ENCODE results near the gene RAPGEF2. TPM values are rescaled to one million over a fixed set of nuclear protein-coding genes. Genes with fewer than 3 reads are reported as not detected.

The RAPGEF2 gene
- total RNA-seq, 2 experiments from 2014 or later: 24.1 to 27.8 TPM

DNA sequence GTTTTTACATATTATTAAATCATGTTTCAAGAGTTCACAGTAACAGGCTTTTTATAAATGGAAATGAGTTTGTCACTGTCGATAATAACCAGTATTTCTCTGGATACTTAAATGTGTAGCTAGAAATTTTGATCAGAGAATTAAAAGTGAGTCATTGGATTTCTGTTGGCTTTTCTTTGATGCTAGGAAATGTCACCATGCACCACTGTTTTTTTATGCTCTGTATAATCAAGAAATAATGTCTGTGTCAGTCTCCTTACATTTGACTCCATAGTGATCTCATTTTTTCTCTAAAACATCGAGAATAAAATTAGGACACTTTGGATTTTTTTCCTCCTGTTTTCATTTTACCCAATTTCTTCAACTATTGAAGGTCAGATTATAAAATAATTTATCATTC is 234.2 kb downstream of the RAPGEF2 start:
- Mint-ChIP-seq H3K27me3 (no peaks in the 10 kb centered on the region), H3K4me3 (no peak overlapping the region), H3K27ac (no peak overlapping the region), H3K9me3 (no peaks in the 10 kb centered on the region), H3K4me1 (no peaks in the 10 kb centered on the region), H3K36me3 (ENCODE audit: low read depth) (peaks cover 28% of the 10 kb centered on the region)
- no peak for DNase-seq
- ChIA-PET POLR2A (no interaction called here), CTCF (interaction anchor here (1.1 kb wide), 1 partner anchor 11 kb away, joined by 4 read pairs; no protein-coding TSS in a partner anchor)

DNA sequence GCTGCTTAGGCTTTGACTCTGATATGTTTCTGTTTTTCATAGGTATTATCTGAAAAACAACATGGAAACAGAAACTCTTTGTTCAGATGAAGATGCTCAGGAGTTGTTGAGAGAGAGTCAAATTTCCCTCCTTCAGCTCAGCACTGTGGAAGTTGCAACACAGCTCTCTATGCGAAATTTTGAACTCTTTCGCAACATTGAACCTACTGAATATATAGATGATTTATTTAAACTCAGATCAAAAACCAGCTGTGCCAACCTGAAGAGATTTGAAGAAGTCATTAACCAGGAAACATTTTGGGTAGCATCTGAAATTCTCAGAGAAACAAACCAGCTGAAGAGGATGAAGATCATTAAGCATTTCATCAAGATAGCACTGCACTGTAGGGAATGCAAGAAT is 238.6 kb downstream of the RAPGEF2 start:
- Mint-ChIP-seq H3K27me3 (no peaks in the 10 kb centered on the region), H3K4me3 (no peak overlapping the region), H3K27ac (no peak overlapping the region), H3K36me3 (ENCODE audit: low read depth) (peaks cover 36% of the 10 kb centered on the region), H3K4me1 (peaks cover 3% of the 10 kb centered on the region), H3K9me3 (no peaks in the 10 kb centered on the region)
- CTCF ChIA-PET: no interaction called here
- POLR2A ChIA-PET: no interaction called here
- no peak for DNase-seq

DNA sequence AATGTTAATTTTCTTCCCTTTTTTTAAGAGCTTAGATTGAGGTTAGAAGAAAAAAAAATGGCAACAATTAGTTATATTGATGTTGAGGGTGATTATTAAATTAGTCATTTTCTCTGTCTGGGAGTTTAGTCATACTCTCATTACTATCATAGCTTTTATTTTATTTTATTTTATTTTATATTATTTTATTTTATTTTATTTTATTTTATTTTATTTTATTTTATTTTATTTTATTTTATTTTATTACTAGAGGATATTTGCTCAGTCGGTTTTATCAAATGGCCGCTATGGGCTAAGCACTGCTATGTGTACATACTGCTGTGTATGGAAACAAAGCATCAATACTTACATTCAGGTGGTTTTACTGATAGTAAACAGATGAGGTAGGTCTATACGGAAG is 239.5 kb downstream of the RAPGEF2 start:
- Mint-ChIP-seq H3K9me3 (no peaks in the 10 kb centered on the region), H3K27me3 (no peaks in the 10 kb centered on the region), H3K4me3 (no peak overlapping the region), H3K4me1 (peaks cover 3% of the 10 kb centered on the region), H3K36me3 (ENCODE audit: low read depth) (peaks cover 36% of the 10 kb centered on the region), H3K27ac (no peak overlapping the region)
- no peak for DNase-seq
- ChIA-PET CTCF (no interaction called here), POLR2A (no interaction called here)

DNA sequence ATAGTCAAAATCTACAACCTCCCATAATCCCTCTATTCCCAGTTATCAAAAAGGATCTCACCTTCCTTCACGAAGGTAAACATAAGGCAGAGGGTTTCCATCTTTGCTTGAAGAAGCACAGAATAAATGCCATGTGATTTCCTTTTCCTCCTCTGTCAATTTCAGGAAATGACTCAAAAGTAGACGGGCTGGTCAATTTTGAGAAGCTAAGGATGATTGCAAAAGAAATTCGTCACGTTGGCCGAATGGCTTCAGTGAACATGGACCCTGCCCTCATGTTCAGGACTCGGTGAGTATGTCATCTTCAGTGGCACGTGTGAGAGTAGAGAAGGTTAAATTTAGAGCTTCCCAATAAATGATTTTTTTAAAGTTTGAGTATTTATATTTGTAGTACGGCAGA is 240.2 kb downstream of the RAPGEF2 start:
- no peak for DNase-seq
- POLR2A ChIA-PET: no interaction called here
- Mint-ChIP-seq H3K4me3 (no peak overlapping the region), H3K9me3 (no peaks in the 10 kb centered on the region), H3K27ac (no peak overlapping the region), H3K4me1 (peaks cover 3% of the 10 kb centered on the region), H3K36me3 (ENCODE audit: low read depth) (peaks cover 36% of the 10 kb centered on the region), H3K27me3 (no peaks in the 10 kb centered on the region)
- CTCF ChIA-PET: no interaction called here

DNA sequence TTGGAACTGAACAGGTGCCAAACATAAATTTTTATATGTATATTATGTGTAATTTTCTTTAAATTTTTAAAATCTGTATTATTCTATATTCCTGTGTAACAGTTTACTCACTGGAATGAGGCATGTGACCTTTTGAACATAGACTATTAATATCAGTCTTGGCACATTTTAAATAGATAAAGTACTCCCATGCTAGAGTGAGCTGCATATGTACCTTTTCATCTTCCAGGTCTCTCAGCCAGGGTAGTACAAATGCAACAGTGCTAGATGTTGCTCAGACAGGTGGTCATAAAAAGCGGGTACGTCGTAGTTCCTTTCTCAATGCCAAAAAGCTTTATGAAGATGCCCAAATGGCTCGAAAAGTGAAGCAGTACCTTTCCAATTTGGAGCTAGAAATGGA is 242.0 kb downstream of the RAPGEF2 start:
- POLR2A ChIA-PET: no interaction called here
- peaks cover 3% of the 10 kb centered on the region for H3K4me1 Mint-ChIP-seq

DNA sequence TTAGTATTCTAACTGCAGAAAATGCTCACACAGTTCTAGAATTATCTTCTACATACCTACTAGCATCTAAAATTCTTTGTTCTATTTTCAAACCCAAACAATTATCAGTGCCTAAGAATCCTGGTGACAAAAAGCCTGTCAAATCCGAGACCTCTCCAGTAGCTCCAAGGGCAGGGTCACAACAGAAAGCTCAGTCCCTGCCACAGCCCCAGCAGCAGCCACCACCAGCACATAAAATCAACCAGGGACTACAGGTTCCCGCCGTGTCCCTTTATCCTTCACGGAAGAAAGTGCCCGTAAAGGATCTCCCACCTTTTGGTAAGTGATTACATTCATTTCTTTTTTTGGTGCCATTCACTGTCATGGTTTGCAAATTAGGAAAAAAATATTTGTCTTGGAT is 243.8 kb downstream of the RAPGEF2 start:
- H3K4me3 Mint-ChIP-seq: no peak overlapping the region
- CTCF ChIA-PET: no interaction called here
- peaks cover 3% of the 10 kb centered on the region for H3K4me1 Mint-ChIP-seq
- POLR2A ChIA-PET: no interaction called here
- H3K27ac Mint-ChIP-seq: no peak overlapping the region
- H3K9me3 Mint-ChIP-seq: no peaks in the 10 kb centered on the region
- H3K27me3 Mint-ChIP-seq: no peaks in the 10 kb centered on the region
- no peak for DNase-seq
- peaks cover 20% of the 10 kb centered on the region for H3K36me3 Mint-ChIP-seq (ENCODE audit: low read depth)

More for the DNA sequence above, 242.0 kb downstream of the RAPGEF2 start:
- Mint-ChIP-seq H3K4me3 (no peak overlapping the region), H3K27me3 (no peaks in the 10 kb centered on the region), H3K9me3 (no peaks in the 10 kb centered on the region), H3K36me3 (ENCODE audit: low read depth) (peaks cover 27% of the 10 kb centered on the region), H3K27ac (no peak overlapping the region)
- CTCF ChIA-PET: interaction anchor here (0.9 kb wide), 1 partner anchor 14 kb away, joined by 3 read pairs; no protein-coding TSS in a partner anchor
- DNase-seq: no peak

DNA sequence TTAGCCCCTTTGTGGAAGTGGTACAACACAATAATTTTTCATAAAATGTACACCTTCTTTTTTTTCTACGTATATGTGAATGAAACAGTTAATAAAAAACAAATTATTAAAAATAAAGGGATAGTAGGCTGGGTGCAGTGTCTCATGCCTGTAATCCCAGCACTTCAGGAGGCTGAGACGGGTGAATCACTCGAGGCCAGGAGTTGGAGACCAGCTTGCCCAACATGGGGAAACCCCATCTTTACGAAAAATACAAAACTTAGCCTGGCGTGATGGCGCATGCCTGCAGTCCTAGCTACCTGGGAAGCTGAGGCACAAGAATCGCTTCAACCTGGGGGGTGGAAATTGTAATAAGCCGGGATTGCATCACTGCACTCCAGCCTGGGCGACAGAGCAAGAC is 244.9 kb downstream of the RAPGEF2 start:
- H3K4me1 Mint-ChIP-seq: peaks cover 2% of the 10 kb centered on the region
- H3K9me3 Mint-ChIP-seq: no peaks in the 10 kb centered on the region
- ChIA-PET CTCF (no interaction called here), POLR2A (no interaction called here)
- no peak overlapping the region for H3K27ac Mint-ChIP-seq
- H3K27me3 Mint-ChIP-seq: no peaks in the 10 kb centered on the region
- peaks cover 14% of the 10 kb centered on the region for H3K36me3 Mint-ChIP-seq (ENCODE audit: low read depth)
- DNase-seq: no peak
- no peak overlapping the region for H3K4me3 Mint-ChIP-seq

DNA sequence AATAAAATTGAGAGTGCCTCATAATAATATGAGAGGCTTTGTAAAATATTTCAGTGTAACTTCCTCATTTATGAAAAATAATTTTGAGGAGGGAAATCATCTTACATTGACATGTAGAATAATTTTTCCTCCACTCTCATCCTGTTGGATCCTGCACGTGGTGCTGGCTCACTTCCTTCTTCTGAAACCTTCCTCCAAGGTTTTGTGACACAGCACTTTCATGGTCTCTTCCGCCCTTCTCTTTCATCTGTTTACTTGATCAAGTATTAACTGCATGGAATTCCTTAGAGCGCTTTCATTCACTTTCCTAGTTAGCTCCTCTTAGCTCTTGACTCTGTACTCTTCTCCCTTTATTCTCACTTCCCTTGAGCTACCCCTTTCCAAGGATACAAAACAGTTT is 246.5 kb downstream of the RAPGEF2 start:
- POLR2A ChIA-PET: no interaction called here
- Mint-ChIP-seq H3K4me1 (no peaks in the 10 kb centered on the region), H3K27me3 (no peaks in the 10 kb centered on the region), H3K9me3 (no peaks in the 10 kb centered on the region), H3K27ac (no peak overlapping the region), H3K36me3 (ENCODE audit: low read depth) (peaks cover 12% of the 10 kb centered on the region), H3K4me3 (no peak overlapping the region)
- no peak for DNase-seq
- CTCF ChIA-PET: no interaction called here

DNA sequence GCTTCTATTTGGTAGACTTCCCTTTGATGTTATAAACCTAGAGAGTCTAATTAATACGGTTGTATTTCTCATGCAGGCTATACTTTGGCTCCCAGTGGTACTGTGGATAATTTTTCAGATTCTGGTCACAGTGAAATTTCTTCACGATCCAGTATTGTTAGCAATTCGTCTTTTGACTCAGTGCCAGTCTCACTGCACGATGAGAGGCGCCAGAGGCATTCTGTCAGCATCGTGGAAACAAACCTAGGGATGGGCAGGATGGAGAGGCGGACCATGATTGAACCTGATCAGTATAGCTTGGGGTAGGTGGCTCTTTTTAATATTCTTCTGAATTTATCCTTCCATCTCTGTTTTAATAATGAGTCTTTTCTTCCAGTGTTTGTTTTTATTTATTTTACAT is 249.7 kb downstream of the RAPGEF2 start:
- H3K4me3 Mint-ChIP-seq: no peak overlapping the region
- H3K4me1 Mint-ChIP-seq: no peaks in the 10 kb centered on the region
- ChIA-PET POLR2A (no interaction called here), CTCF (no interaction called here)
- H3K27me3 Mint-ChIP-seq: no peaks in the 10 kb centered on the region
- no peak for DNase-seq
- H3K9me3 Mint-ChIP-seq: no peaks in the 10 kb centered on the region
- peaks cover 15% of the 10 kb centered on the region for H3K36me3 Mint-ChIP-seq (ENCODE audit: low read depth)
- H3K27ac Mint-ChIP-seq: no peak overlapping the region

DNA sequence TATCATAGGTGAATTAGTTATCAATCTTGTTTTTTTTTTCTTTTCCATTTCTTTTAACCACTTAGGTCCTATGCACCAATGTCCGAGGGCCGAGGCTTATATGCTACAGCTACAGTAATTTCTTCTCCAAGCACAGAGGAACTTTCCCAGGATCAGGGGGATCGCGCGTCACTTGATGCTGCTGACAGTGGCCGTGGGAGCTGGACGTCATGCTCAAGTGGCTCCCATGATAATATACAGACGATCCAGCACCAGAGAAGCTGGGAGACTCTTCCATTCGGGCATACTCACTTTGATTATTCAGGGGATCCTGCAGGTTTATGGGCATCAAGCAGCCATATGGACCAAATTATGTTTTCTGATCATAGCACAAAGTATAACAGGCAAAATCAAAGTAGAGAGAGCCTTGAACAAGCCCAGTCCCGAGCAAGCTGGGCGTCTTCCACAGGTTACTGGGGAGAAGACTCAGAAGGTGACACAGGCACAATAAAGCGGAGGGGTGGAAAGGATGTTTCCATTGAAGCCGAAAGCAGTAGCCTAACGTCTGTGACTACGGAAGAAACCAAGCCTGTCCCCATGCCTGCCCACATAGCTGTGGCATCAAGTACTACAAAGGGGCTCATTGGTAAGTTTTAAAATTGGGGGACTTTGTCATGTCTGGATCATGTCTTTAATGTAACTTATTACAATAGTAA is 250.7 kb downstream of the RAPGEF2 start:
- no peak overlapping the region for H3K27ac Mint-ChIP-seq
- H3K4me3 Mint-ChIP-seq: no peak overlapping the region
- no peaks in the 10 kb centered on the region for H3K27me3 Mint-ChIP-seq
- CTCF ChIA-PET: no interaction called here
- H3K9me3 Mint-ChIP-seq: no peaks in the 10 kb centered on the region
- DNase-seq: no peak
- H3K4me1 Mint-ChIP-seq: no peaks in the 10 kb centered on the region
- H3K36me3 Mint-ChIP-seq (ENCODE audit: low read depth): peaks cover 15% of the 10 kb centered on the region
- POLR2A ChIA-PET: no interaction called here

DNA sequence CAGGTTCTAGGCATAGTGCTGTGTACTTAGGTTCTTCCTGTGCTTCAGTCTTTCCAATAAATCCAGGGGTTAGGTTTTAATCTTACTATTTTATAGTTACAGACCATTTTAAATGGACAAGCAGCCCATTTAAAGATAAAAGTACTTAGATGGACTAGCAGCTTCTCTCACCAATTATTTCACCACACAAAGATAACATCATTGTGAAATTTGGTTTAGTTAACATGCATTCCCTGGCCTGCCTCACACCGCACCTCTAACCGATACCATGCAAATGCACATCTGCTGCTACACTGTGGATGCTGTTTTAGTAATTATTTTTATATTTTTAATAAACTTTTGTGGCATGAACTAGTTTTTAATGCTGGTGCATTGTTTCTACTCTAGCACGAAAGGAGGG is 252.6 kb downstream of the RAPGEF2 start:
- no peaks in the 10 kb centered on the region for H3K27me3 Mint-ChIP-seq
- CTCF ChIA-PET: no interaction called here
- POLR2A ChIA-PET: no interaction called here
- H3K27ac Mint-ChIP-seq: no peak overlapping the region
- H3K4me3 Mint-ChIP-seq: no peak overlapping the region
- no peak for DNase-seq
- H3K36me3 Mint-ChIP-seq (ENCODE audit: low read depth): peaks cover 15% of the 10 kb centered on the region
- H3K4me1 Mint-ChIP-seq: no peaks in the 10 kb centered on the region
- no peaks in the 10 kb centered on the region for H3K9me3 Mint-ChIP-seq

DNA sequence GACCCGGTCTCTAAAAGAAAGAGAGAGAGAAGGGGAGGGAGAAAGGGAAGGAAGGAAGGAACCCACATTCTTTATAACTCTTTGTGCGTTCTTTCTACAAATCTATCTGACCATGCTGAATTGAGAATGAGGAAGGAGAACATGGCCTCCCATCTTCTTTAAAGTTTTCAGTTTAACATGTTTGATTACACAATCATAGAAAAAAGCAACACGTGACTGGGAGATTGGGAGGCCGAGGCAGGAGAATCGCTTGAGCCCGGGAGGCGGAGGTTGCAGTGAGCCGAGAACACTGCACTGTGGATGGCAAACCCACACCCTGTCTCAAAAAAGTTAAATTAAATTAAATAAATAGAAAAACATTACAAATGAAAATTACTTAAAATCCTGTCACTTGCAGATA is 254.5 kb downstream of the RAPGEF2 start:
- Mint-ChIP-seq H3K27ac (no peak overlapping the region), H3K27me3 (no peaks in the 10 kb centered on the region), H3K36me3 (ENCODE audit: low read depth) (peaks cover 16% of the 10 kb centered on the region), H3K9me3 (no peaks in the 10 kb centered on the region), H3K4me3 (no peak overlapping the region), H3K4me1 (no peaks in the 10 kb centered on the region)
- ChIA-PET CTCF (no interaction called here), POLR2A (no interaction called here)
- DNase-seq: no peak

DNA sequence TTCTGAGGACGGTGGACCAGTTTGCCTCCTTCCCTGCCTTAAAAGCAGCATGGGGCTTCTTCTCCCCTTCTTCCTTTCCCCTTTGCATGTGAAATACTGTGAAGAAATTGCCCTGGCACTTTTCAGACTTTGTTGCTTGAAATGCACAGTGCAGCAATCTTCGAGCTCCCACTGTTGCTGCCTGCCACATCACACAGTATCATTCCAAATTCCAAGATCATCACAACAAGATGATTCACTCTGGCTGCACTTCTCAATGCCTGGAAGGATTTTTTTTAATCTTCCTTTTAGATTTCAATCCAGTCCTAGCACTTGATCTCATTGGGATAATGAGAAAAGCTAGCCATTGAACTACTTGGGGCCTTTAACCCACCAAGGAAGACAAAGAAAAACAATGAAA is 255.3 kb downstream of the RAPGEF2 start:
- Mint-ChIP-seq H3K4me3 (no peak overlapping the region), H3K27ac (no peak overlapping the region), H3K4me1 (no peaks in the 10 kb centered on the region), H3K36me3 (ENCODE audit: low read depth) (peaks cover 16% of the 10 kb centered on the region), H3K9me3 (no peaks in the 10 kb centered on the region), H3K27me3 (no peaks in the 10 kb centered on the region)
- DNase-seq: no peak
- POLR2A ChIA-PET: no interaction called here
- CTCF ChIA-PET: no interaction called here

DNA sequence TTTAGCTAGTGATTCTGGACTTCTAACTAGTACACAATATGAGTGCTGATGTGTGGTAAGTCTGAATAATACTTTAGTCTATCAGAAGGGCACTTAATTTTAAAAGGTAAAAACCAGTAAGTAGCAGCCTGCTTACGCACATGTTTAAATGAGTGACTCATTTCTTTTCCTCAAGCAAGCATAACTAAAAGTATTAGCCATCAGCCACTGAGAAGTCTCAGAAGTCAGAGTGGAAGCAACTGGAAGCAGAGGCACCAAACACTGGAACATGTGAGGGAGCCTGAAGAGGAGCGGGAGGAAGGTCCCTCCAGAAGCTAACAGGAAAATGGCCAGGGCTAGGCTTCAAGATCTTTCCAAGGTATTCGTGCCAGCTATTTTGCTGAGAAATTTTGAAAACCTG is 257.7 kb downstream of the RAPGEF2 start:
- ChIA-PET CTCF (no interaction called here), POLR2A (no interaction called here)
- Mint-ChIP-seq H3K36me3 (ENCODE audit: low read depth) (peaks cover 6% of the 10 kb centered on the region), H3K4me3 (no peak overlapping the region), H3K27ac (no peak overlapping the region), H3K9me3 (no peaks in the 10 kb centered on the region), H3K4me1 (no peaks in the 10 kb centered on the region), H3K27me3 (no peaks in the 10 kb centered on the region)
- no peak for DNase-seq

All from activated CD4-positive, alpha-beta memory T cell treated with anti-CD3 and anti-CD28 coated beads, Interleukin-2, amount 10 ng/mL, durations not matched to agents 7 days and 5 days (primary cell).